Loucy (cell line): Measurements from ENCODE around the gene MPDU1.

Source experiments
- H2AFZ ChIP-seq: fragments of 200-600 bp; sonication (generic); 2 replicates; pipeline ENCODE4 v1.6.0; 2016; ENCODE audit warnings: antibody characterized with exemption, mild to moderate bottlenecking, low read length, moderate library complexity
- H3F3A ChIP-seq: fragments of 200-600 bp; 2 replicates; pipeline ENCODE4 v1.6.0; 2016; ENCODE audit warnings: antibody characterized with exemption, low read depth, mild to moderate bottlenecking
- H3K27me3 ChIP-seq: fragments of 200-600 bp; sonication (generic); 2 replicates; pipeline ENCODE4 v1.6.1; 2014; ENCODE audit warnings: low read length, mild to moderate bottlenecking; ENCODE audit not compliant: insufficient read depth, poor library complexity, severe bottlenecking
- H3K36me3 ChIP-seq: fragments of 200-600 bp; sonication (generic); 2 replicates; pipeline ENCODE4 v1.6.1; 2016; ENCODE audit warnings: low read length; ENCODE audit not compliant: insufficient read depth
- H3K4me1 ChIP-seq: fragments of 200-600 bp; sonication (generic); 2 replicates; pipeline ENCODE4 v1.5.1; 2014; ENCODE audit warnings: low read length, mild to moderate bottlenecking; ENCODE audit not compliant: insufficient read depth, poor library complexity, severe bottlenecking
- H3K4me2 ChIP-seq: fragments of 200-600 bp; sonication (generic); 2 replicates; pipeline ENCODE4 v1.6.0; 2014; ENCODE audit warnings: antibody characterized with exemption, low read length, low read depth, mild to moderate bottlenecking; ENCODE audit not compliant: poor library complexity, severe bottlenecking
- H3K4me3 ChIP-seq: fragments of 200-600 bp; sonication (generic); 2 replicates; pipeline ENCODE4 v1.5.1; 2014; ENCODE audit warnings: low read length, mild to moderate bottlenecking, mixed read lengths; ENCODE audit not compliant: poor library complexity, severe bottlenecking
- H3K79me2 ChIP-seq: fragments of 200-600 bp; sonication (generic); 2 replicates; pipeline ENCODE4 v1.6.1; 2014; ENCODE audit warnings: low read length; ENCODE audit not compliant: insufficient read depth
- H3K9ac ChIP-seq: fragments of 200-600 bp; sonication (generic); 2 replicates; pipeline ENCODE4 v1.6.0; 2014; ENCODE audit warnings: mild to moderate bottlenecking, low read depth, low read length, moderate library complexity; ENCODE audit not compliant: poor library complexity, severe bottlenecking
- H3K9me2 ChIP-seq: fragments of 200-600 bp; sonication (generic); replicated peaks from 2 replicates; pipeline ENCODE4 v1.6.1; 2016; ENCODE audit warnings: low read depth, low read length, mixed read lengths
- H3K9me3 ChIP-seq: fragments of 200-600 bp; sonication (generic); 2 replicates; pipeline ENCODE4 v1.6.1; 2014; ENCODE audit warnings: mild to moderate bottlenecking, antibody characterized with exemption, low read length, low read depth; ENCODE audit not compliant: insufficient read depth
- H4K20me1 ChIP-seq: fragments of 200-600 bp; sonication (generic); 2 replicates; pipeline ENCODE4 v1.6.0; 2014; ENCODE audit warnings: antibody characterized with exemption, low read length, mild to moderate bottlenecking; ENCODE audit not compliant: insufficient read depth, poor library complexity, severe bottlenecking
- CTCF ChIP-seq: fragments of 200-600 bp; sonication (generic); conservative IDR thresholded peaks from 2 replicates; pipeline ENCODE4 v1.5.1; 2014; ENCODE audit warnings: mild to moderate bottlenecking, antibody characterized with exemption, low read length
- EZH2phosphoT487 ChIP-seq: fragments of 200-600 bp; IDR thresholded peaks from 2 replicates; pipeline ENCODE4 v1.6.1; 2018; ENCODE audit warnings: antibody characterized with exemption, mild to moderate bottlenecking, moderate library complexity, borderline replicate concordance

Gene MPDU1

GRCh38 chr17:7579834-7580603, 3.6 kb upstream of the MPDU1 start:
- Histone ChIP-seq H4K20me1 (peaks cover 45% of the 10 kb centered on the region), H3K4me3 (peak overlapping the region; percentile 2), H3K9ac (peak overlapping the region; percentile 29), H3K79me2 (peaks cover 72% of the 10 kb centered on the region), H3K4me2 (peak overlapping the region; percentile 39), H3K27me3 (no peaks in the 10 kb centered on the region), H3K36me3 (peaks cover 60% of the 10 kb centered on the region), H2AFZ (no peak overlapping the region), H3K4me1 (peaks cover 45% of the 10 kb centered on the region), H3K9me3 (no peaks in the 10 kb centered on the region), H3F3A (peaks cover 27% of the 10 kb centered on the region), H3K9me2 (no peaks in the 10 kb centered on the region)
- no peak for TF ChIP-seq CTCF
- TF ChIP-seq EZH2phosphoT487, result no peak

GRCh38 chr17:7580604-7581575, 2.8 kb upstream of the MPDU1 start:
- Histone ChIP-seq H3K4me3 (no peak overlapping the region), H3K4me1 (peaks cover 38% of the 10 kb centered on the region), H3K9me2 (no peaks in the 10 kb centered on the region), H3K36me3 (peaks cover 51% of the 10 kb centered on the region), H4K20me1 (peaks cover 36% of the 10 kb centered on the region), H2AFZ (no peak overlapping the region), H3K4me2 (no peak overlapping the region), H3K9me3 (no peaks in the 10 kb centered on the region), H3K9ac (no peak overlapping the region), H3K27me3 (no peaks in the 10 kb centered on the region), H3K79me2 (peaks cover 72% of the 10 kb centered on the region), H3F3A (peaks cover 27% of the 10 kb centered on the region)
- TF ChIP-seq CTCF (no peak), EZH2phosphoT487 (no peak)

GRCh38 chr17:7582396-7583252, 1.0 kb upstream of the MPDU1 start:
- peaks cover 33% of the 10 kb centered on the region for H3K4me1 ChIP-seq
- peaks cover 18% of the 10 kb centered on the region for H3F3A ChIP-seq
- H3K9me3 ChIP-seq, result no peaks in the 10 kb centered on the region
- peak overlapping the region; percentile 81 for H3K4me2 ChIP-seq
- peaks cover 19% of the 10 kb centered on the region for H4K20me1 ChIP-seq
- H3K79me2 ChIP-seq, result peaks cover 59% of the 10 kb centered on the region
- H3K36me3 ChIP-seq, result peaks cover 34% of the 10 kb centered on the region
- peak overlapping the region; percentile 96 for H3K4me3 ChIP-seq
- no peaks in the 10 kb centered on the region for H3K9me2 ChIP-seq
- no peaks in the 10 kb centered on the region for H3K27me3 ChIP-seq
- peak overlapping the region; percentile 95 for H3K9ac ChIP-seq
- H2AFZ ChIP-seq, result no peak overlapping the region
- TF ChIP-seq EZH2phosphoT487 (no peak), CTCF (no peak)
